BJ (cell line): ENCODE measurements around the gene CPSF6. TPM values are rescaled to one million over a fixed set of nuclear protein-coding genes. Genes with fewer than 3 reads are reported as not detected.
"Not testable (repeated sequence)": the region's sequence is repeated elsewhere in the genome, so short reads cannot be mapped to it uniquely, and the experiment has no call there.

ENCODE experiments used
- CTCF ChIA-PET: fragments of 350-600 bp; formaldehyde crosslinking; extraction: SDS; loops from one replicate; lab custom pipeline; 2021; ENCODE audit warnings: antibody characterized with exemption, inconsistent platforms; lab: Yijun Ruan, JAX
- POLR2A ChIA-PET: fragments of 300-600 bp; sonication (Branson Sonifier 250); formaldehyde crosslinking; extraction: SDS; loops from one replicate; lab custom pipeline; 2021; ENCODE audit warnings: antibody characterized with exemption; lab: Charles Lee
- DNase-seq: peaks from one replicate; pipeline ENCODE4 v3.0.0-alpha.2; 2011; ENCODE audit warnings: low read depth
- H3K27me3 ChIP-seq: 2 replicates; pipeline ENCODE4 v1.6.0; 2011; ENCODE audit warnings: low read length; ENCODE audit not compliant: control insufficient read depth, insufficient read depth
- H3K36me3 ChIP-seq: 2 replicates; pipeline ENCODE4 v1.5.1; 2011; ENCODE audit warnings: low read length; ENCODE audit not compliant: control insufficient read depth, insufficient read depth
- H3K4me3 ChIP-seq: 2 replicates; pipeline ENCODE4 v1.5.1; 2011; ENCODE audit warnings: low read depth, mild to moderate bottlenecking, control low read depth, low read length
- polyA plus RNA-seq: library from polyadenylated mRNA; depleted of rRNA; stranded (reverse); fragments of >200 nt; gene quantifications from 2 replicates; pipeline ENCODE4 v1.2.3, GENCODE V29; 2011
- TF ChIP-seq, protein P1 (sequence below): IDR thresholded peaks from 2 replicates; pipeline ENCODE4 v1.5.1; 2011; ENCODE audit warnings: low read depth, mild to moderate bottlenecking, control low read depth, inconsistent platforms, low read length, moderate library complexity; ENCODE audit not compliant: insufficient read depth

CPSF6 gene
- polyA plus RNA-seq, 1 experiment = 33.7 TPM

DNA sequence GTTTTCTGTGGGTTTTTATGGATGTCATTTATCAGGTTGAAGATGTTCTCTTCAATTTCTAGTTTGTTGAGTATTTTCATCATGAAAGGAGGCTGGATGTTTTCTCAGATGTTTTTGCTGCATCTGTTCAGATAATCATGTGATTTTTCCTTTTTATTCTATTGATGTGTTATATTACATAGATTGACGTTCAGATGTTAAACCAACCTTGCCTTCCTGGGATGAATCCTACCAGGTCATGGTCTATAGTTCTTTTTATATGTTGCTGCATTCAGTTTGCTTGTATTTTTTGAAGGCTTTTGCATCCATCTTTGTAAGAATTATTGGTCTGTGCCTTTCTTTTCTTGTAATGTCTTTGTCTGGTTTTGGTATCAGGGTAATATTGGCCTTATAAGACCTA, 64.9 kb downstream of the CPSF6 start:
- H3K27me3 ChIP-seq = no peaks in the 10 kb centered on the region
- POLR2A ChIA-PET = no interaction called here
- DNase-seq = no peak
- TF ChIP-seq, protein P1, sequence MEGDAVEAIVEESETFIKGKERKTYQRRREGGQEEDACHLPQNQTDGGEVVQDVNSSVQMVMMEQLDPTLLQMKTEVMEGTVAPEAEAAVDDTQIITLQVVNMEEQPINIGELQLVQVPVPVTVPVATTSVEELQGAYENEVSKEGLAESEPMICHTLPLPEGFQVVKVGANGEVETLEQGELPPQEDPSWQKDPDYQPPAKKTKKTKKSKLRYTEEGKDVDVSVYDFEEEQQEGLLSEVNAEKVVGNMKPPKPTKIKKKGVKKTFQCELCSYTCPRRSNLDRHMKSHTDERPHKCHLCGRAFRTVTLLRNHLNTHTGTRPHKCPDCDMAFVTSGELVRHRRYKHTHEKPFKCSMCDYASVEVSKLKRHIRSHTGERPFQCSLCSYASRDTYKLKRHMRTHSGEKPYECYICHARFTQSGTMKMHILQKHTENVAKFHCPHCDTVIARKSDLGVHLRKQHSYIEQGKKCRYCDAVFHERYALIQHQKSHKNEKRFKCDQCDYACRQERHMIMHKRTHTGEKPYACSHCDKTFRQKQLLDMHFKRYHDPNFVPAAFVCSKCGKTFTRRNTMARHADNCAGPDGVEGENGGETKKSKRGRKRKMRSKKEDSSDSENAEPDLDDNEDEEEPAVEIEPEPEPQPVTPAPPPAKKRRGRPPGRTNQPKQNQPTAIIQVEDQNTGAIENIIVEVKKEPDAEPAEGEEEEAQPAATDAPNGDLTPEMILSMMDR = no peak
- no peaks in the 10 kb centered on the region for H3K36me3 ChIP-seq
- CTCF ChIA-PET = interaction anchor here (0.8 kb wide), 1 partner anchor 50 kb away, joined by 3 read pairs; no protein-coding TSS in a partner anchor
- no peak overlapping the region for H3K4me3 ChIP-seq

GRCh38 chr12:69309461-69309860, 70.1 kb downstream of the CPSF6 start:
- no peak for DNase-seq
- TF ChIP-seq, protein P1 = no peak
- CTCF ChIA-PET = interaction anchor here (0.9 kb wide), 1 partner anchor 18 kb away, joined by 5 read pairs; no protein-coding TSS in a partner anchor
- H3K4me3 ChIP-seq = no peak overlapping the region
- POLR2A ChIA-PET = no interaction called here
- no peaks in the 10 kb centered on the region; the same call in 1 of the 2 replicates for H3K27me3 ChIP-seq
- H3K36me3 ChIP-seq = no peaks in the 10 kb centered on the region

DNA sequence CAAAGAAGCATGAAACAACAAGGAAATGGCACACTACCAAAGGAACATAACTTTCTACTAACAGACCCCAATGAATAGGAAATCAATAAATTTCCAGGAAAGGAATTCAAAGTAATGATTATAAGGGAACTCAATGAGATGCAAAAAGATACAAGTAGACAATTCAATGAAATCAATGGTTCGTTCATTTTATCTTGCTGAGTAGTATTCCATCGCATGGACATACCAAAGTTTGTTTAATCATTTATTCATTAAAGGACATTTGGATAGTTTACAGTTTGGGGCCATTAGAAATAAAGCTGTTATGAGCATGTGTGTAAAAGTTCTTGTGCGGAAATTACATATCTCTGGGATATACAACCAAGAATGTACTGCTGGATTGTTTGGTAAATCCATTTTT, 73.8 kb downstream of the CPSF6 start:
- DNase-seq = no peak
- H3K4me3 ChIP-seq = no peak overlapping the region
- TF ChIP-seq, protein P1 = no peak
- ChIA-PET CTCF (no interaction called here), POLR2A (no interaction called here)
- H3K36me3 ChIP-seq = no peaks in the 10 kb centered on the region
- no peaks in the 10 kb centered on the region; the same call in none of the 2 replicates for H3K27me3 ChIP-seq

- POLR2A ChIA-PET, H3K4me3 ChIP-seq, H3K27me3 ChIP-seq, CTCF ChIA-PET, H3K36me3 ChIP-seq, DNase-seq: not testable (repeated sequence)
Observed at GRCh38 chr12:69316784-69317183, 77.4 kb downstream of the CPSF6 start.

DNA sequence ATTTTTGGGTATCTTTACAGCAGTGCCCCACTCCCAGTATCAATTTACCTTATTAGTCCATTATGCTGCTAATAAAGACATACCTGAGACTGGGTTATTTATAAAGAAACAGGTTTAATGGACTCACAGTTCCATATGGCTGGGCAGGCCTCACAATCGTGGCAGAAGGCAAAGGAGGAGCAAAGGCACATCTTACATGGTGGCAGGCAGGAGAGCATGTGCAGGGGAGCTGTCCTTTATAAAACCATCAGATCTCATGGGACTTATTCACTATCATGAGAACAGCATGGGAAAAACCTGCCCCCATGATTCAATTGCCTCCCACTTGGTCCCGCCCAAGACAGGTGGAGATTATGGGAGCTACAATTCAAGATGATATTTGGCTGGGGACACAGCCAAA, 77.9 kb downstream of the CPSF6 start:
- DNase-seq, H3K4me3 ChIP-seq, H3K27me3 ChIP-seq, H3K36me3 ChIP-seq, CTCF ChIA-PET, POLR2A ChIA-PET: not testable (repeated sequence)

DNA sequence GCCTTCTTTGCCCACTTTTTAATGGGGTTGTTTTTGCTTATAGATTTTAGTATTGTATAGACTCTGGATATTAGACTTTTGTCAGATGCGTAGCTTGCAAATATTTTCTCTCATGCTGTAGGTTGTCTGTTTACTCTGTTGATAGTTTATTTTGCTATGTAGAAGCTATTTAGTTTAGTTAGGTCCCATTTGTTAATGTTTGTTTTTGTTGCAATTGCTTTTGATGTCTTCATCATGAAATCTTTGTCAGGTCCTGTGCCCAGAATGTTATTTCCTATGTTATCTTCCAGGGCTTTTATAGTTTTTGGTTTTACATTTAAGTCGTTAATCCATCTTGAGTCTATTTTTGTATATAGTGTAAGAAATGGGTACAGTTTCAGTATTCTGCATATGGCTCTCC, 78.9 kb downstream of the CPSF6 start:
- Histone ChIP-seq H3K4me3 (no peak overlapping the region), H3K36me3 (no peaks in the 10 kb centered on the region), H3K27me3 (peaks cover 2% of the 10 kb centered on the region; the same call in 1 of the 2 replicates)
- TF ChIP-seq, protein P1 = no peak
- CTCF ChIA-PET = no interaction called here
- POLR2A ChIA-PET = no interaction called here
- DNase-seq = no peak
